ENCODE measurements around the gene SPTBN1. TPM values are rescaled to one million over a fixed set of nuclear protein-coding genes. Genes with fewer than 3 reads are reported as not detected.

Gene SPTBN1
- total and polyA plus RNA-seq, 2 experiments from 2014 or later = 122 to 341 TPM

DNA sequence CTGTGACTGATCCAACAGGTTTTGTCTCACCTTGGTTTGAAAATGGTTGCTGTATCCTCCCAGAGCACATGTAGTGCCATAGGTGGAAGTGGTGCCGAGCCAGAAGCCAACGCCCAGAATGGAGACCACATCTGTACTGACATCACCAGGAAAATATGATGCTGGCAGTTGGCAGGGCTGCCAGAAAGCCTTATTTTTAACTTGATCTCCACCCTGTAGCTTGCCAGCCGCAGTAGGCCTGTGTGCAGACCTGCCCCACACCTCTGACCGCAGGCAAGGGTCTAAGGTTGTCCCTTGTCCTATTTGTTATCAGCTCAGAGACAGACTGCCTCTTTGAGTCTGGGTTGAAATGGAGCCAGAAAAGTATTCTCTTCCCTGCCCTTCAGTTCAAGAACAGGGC lies 143.8 kb downstream of the SPTBN1 start:
- TF ChIP-seq EZH2 (IDR thresholded peaks at IDR 0.05; ENCODE audit: borderline replicate concordance) = no peak
- TF ChIP-seq, protein P1, sequence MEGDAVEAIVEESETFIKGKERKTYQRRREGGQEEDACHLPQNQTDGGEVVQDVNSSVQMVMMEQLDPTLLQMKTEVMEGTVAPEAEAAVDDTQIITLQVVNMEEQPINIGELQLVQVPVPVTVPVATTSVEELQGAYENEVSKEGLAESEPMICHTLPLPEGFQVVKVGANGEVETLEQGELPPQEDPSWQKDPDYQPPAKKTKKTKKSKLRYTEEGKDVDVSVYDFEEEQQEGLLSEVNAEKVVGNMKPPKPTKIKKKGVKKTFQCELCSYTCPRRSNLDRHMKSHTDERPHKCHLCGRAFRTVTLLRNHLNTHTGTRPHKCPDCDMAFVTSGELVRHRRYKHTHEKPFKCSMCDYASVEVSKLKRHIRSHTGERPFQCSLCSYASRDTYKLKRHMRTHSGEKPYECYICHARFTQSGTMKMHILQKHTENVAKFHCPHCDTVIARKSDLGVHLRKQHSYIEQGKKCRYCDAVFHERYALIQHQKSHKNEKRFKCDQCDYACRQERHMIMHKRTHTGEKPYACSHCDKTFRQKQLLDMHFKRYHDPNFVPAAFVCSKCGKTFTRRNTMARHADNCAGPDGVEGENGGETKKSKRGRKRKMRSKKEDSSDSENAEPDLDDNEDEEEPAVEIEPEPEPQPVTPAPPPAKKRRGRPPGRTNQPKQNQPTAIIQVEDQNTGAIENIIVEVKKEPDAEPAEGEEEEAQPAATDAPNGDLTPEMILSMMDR (IDR thresholded peaks at IDR 0.05; ENCODE audit: poor library complexity) = no peak
- no peak for TF ChIP-seq EZH2phosphoT487 (IDR thresholded peaks at IDR 0.05; ENCODE audit: low read depth, severe bottlenecking, unreplicated experiment)
- no peaks in the 10 kb centered on the region for H3K9me3 ChIP-seq (ENCODE audit: low read depth)
- no peaks in the 10 kb centered on the region for H3K27me3 ChIP-seq
- no peak overlapping the region for H3K4me2 ChIP-seq
- no peak overlapping the region for H2AFZ ChIP-seq
- no peaks in the 10 kb centered on the region for H3K36me3 ChIP-seq (replicated peaks; ENCODE audit: insufficient read depth, low read depth)
- peak overlapping the region; percentile 23 for H3K27ac ChIP-seq
- peaks cover 98% of the 10 kb centered on the region for H4K20me1 ChIP-seq (ENCODE audit: insufficient read depth, poor library complexity, severe bottlenecking)
- H3K4me3 ChIP-seq = no peak overlapping the region
- H3K79me2 ChIP-seq = peaks cover 100% of the 10 kb centered on the region
- 85% methylated on average over 4 of the region's 4 CpGs for WGBS (ENCODE audit: low lambda C conversion rate, missing lambda C conversion rate)
- no peaks in the 10 kb centered on the region for H3K9me2 ChIP-seq (replicated peaks; ENCODE audit: insufficient read depth)
- no peak for DNase-seq (ENCODE audit: low spot score)
- H3K4me1 ChIP-seq (ENCODE audit: insufficient read depth) = peaks cover 38% of the 10 kb centered on the region

DNA sequence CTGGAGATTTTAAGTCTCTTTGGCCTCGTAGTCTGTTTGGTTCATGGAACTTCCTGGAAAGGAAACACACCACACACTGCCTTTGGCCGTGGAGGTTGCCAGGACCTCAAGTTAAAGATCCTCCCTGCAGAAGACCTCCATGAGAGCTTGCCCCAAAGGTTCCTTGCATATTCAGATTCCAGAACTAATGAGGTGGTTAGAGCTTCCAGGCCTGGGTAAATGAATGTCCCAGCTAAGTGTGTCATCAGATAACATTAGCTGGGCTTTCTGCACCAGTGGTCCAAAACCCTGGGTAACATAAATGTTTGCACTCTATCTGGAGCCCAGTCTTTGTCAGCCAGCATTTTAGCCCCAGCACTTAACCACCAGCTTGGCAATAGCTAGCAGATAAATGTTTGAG lies 145.2 kb downstream of the SPTBN1 start:
- Histone ChIP-seq H3K27me3 (no peaks in the 10 kb centered on the region), H2AFZ (no peak overlapping the region), H3K27ac (no peak overlapping the region), H3K9me2 (replicated peaks; ENCODE audit: insufficient read depth) (no peaks in the 10 kb centered on the region), H3K79me2 (peaks cover 100% of the 10 kb centered on the region), H3K4me2 (no peak overlapping the region), H3K4me3 (no peak overlapping the region), H3K9me3 (ENCODE audit: low read depth) (no peaks in the 10 kb centered on the region), H3K4me1 (ENCODE audit: insufficient read depth) (peaks cover 40% of the 10 kb centered on the region), H4K20me1 (ENCODE audit: insufficient read depth, poor library complexity, severe bottlenecking) (peaks cover 99% of the 10 kb centered on the region), H3K36me3 (replicated peaks; ENCODE audit: insufficient read depth, low read depth) (no peaks in the 10 kb centered on the region)
- WGBS (ENCODE audit: low lambda C conversion rate, missing lambda C conversion rate) = 85% methylated on average over 2 of the region's 2 CpGs
- TF ChIP-seq EZH2 (IDR thresholded peaks at IDR 0.05; ENCODE audit: borderline replicate concordance) (no peak), EZH2phosphoT487 (IDR thresholded peaks at IDR 0.05; ENCODE audit: low read depth, severe bottlenecking, unreplicated experiment) (no peak)
- TF ChIP-seq, protein P1 (IDR thresholded peaks at IDR 0.05; ENCODE audit: poor library complexity) = no peak
- no peak for DNase-seq (ENCODE audit: low spot score)

DNA sequence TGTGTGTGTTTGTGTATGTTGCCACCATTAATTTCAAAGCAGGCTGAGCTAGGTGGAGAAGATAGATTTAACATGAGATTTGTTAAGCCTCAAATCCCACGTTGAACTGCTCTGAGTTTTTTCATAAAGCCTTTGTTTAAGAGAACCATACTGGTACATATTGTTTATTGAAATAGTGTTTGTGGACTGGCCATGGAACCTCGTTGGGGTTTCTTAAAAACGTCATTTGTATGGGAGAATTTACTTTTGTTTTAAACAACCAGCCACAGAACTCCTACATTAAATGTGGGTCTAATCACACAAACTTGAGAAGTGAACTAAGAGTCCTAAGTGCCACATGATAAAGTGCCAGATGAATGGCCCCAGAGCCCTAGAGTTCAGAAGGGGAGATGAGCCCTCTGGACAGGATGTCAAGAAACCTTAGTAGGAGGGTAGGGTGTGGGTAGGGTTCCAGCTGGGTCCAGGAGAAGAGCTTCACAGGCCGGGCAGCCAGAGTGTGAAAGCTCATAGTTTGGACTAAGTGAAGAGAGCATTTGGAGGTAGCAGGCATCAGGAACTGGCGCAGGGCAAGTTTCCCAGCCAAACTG lies 146.7 kb downstream of the SPTBN1 start:
- H3K4me1 ChIP-seq (ENCODE audit: insufficient read depth) = peaks cover 40% of the 10 kb centered on the region

More for the DNA sequence above, 146.7 kb downstream of the SPTBN1 start:
- Histone ChIP-seq H3K4me2 (no peak overlapping the region), H3K27ac (peak overlapping the region; percentile 17), H3K9me2 (replicated peaks; ENCODE audit: insufficient read depth) (no peaks in the 10 kb centered on the region), H4K20me1 (ENCODE audit: insufficient read depth, poor library complexity, severe bottlenecking) (peaks cover 100% of the 10 kb centered on the region), H3K36me3 (replicated peaks; ENCODE audit: insufficient read depth, low read depth) (no peaks in the 10 kb centered on the region), H3K9me3 (ENCODE audit: low read depth) (no peaks in the 10 kb centered on the region), H2AFZ (no peak overlapping the region), H3K27me3 (no peaks in the 10 kb centered on the region), H3K79me2 (peaks cover 100% of the 10 kb centered on the region), H3K4me3 (no peak overlapping the region)
- TF ChIP-seq EZH2phosphoT487 (IDR thresholded peaks at IDR 0.05; ENCODE audit: low read depth, severe bottlenecking, unreplicated experiment) (no peak), EZH2 (IDR thresholded peaks at IDR 0.05; ENCODE audit: borderline replicate concordance) (no peak)
- TF ChIP-seq, protein P1 (IDR thresholded peaks at IDR 0.05; ENCODE audit: poor library complexity) = no peak
- 71% methylated on average over 5 of the region's 5 CpGs for WGBS (ENCODE audit: low lambda C conversion rate, missing lambda C conversion rate)
- DNase-seq (ENCODE audit: low spot score) = no peak
